ENCODE data around the gene CLEC1B. TPM values are rescaled to one million over a fixed set of nuclear protein-coding genes. Genes with fewer than 3 reads are reported as not detected.

Gene CLEC1B
- total and polyA plus RNA-seq, 10 of the 15 experiments (the other 5 are each of a cell fraction or from before 2014, with no cell fraction given): not detected

DNA sequence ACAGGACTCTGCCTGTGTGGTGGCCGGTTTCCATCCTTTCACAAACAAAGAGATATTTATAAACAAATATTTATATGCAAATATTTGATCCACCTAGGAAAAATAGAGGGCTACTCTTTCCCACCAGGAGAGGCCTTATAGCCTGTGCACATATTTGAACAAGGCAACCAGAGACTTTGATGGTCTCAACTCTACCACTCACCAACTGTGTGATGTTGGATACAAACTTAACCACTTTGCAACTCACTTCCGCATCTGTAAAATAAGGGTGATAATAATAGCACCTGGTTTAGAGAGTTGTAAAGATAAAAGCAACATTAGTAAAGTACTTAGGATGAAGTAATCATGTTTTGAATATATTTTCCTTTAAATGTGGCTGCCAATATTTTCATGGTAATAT is 29.2 kb downstream of the CLEC1B start:
- no peak overlapping the region for H2AFZ ChIP-seq (ENCODE audit: control insufficient read depth, low read depth, low read length)
- POLR2A ChIA-PET: no interaction called here
- DNase-seq (ENCODE audit: low read depth, low spot score) (no peak), FAIRE-seq (no peak), ATAC-seq (no peak)
- SMC1A ChIA-PET (ENCODE audit: uncharacterized antibody, unreplicated experiment): no interaction called here
- H3K36me3 ChIP-seq (ENCODE audit: control insufficient read depth in 2 of 2, insufficient read depth in 2 of 2, low read length in 1 of 2): no peaks in the 10 kb centered on the region
- no peaks in the 10 kb centered on the region for H3K4me1 ChIP-seq (ENCODE audit: control insufficient read depth, insufficient read depth, low read length)
- no peaks in the 10 kb centered on the region for H3K79me2 ChIP-seq (ENCODE audit: control insufficient read depth, insufficient read depth, low read length)
- H3K27me3 ChIP-seq (replicated peaks in 1 of 2; ENCODE audit: control insufficient read depth in 2 of 2, insufficient read depth in 2 of 2, low read length in 1 of 2): no peaks in the 10 kb centered on the region
- BruUV-seq (replicated peaks): no TSS peak
- in situ Hi-C loops (cut with MboI): no loop called here
- H3K4me3 ChIP-seq: no peak overlapping the region
- no peak overlapping the region for H3K9ac ChIP-seq (ENCODE audit: control insufficient read depth, insufficient read depth, low read length)
- 16% methylated on average over 2 of the region's 2 CpGs for WGBS (ENCODE audit: insufficient coverage, insufficient replicate concordance, low lambda C conversion rate, missing lambda C conversion rate)
- H3K9me3 ChIP-seq (replicated peaks; ENCODE audit: control insufficient read depth, insufficient read depth, low read length): no peaks in the 10 kb centered on the region; the same call in 2 of the 3 replicates
- H3K4me2 ChIP-seq (ENCODE audit: control insufficient read depth, insufficient read depth): no peak overlapping the region
- no peaks in the 10 kb centered on the region for H4K20me1 ChIP-seq (ENCODE audit: control insufficient read depth, insufficient read depth)
- H3K27ac ChIP-seq (ENCODE audit: control insufficient read depth, insufficient read depth): no peak overlapping the region
- TF ChIP-seq, protein P1, sequence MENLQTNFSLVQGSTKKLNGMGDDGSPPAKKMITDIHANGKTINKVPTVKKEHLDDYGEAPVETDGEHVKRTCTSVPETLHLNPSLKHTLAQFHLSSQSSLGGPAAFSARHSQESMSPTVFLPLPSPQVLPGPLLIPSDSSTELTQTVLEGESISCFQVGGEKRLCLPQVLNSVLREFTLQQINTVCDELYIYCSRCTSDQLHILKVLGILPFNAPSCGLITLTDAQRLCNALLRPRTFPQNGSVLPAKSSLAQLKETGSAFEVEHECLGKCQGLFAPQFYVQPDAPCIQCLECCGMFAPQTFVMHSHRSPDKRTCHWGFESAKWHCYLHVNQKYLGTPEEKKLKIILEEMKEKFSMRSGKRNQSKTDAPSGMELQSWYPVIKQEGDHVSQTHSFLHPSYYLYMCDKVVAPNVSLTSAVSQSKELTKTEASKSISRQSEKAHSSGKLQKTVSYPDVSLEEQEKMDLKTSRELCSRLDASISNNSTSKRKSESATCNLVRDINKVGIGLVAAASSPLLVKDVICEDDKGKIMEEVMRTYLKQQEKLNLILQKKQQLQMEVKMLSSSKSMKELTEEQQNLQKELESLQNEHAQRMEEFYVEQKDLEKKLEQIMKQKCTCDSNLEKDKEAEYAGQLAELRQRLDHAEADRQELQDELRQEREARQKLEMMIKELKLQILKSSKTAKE (IDR thresholded peaks at IDR 0.05; ENCODE audit: low read depth, poor library complexity, severe bottlenecking): no peak
- TF ChIP-seq YY1 (IDR thresholded peaks at IDR 0.05; ENCODE audit: low read depth, low read length): no peak
- TF ChIP-seq, protein P2, sequence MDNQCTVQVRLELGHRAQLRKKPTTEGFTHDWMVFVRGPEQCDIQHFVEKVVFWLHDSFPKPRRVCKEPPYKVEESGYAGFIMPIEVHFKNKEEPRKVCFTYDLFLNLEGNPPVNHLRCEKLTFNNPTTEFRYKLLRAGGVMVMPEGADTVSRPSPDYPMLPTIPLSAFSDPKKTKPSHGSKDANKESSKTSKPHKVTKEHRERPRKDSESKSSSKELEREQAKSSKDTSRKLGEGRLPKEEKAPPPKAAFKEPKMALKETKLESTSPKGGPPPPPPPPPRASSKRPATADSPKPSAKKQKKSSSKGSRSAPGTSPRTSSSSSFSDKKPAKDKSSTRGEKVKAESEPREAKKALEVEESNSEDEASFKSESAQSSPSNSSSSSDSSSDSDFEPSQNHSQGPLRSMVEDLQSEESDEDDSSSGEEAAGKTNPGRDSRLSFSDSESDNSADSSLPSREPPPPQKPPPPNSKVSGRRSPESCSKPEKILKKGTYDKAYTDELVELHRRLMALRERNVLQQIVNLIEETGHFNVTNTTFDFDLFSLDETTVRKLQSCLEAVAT (IDR thresholded peaks at IDR 0.05): no peak
- no peak for TF ChIP-seq ZNF384 (IDR thresholded peaks at IDR 0.05; ENCODE audit: borderline replicate concordance, low read depth, low read length)
- TF ChIP-seq ZNF207 (IDR thresholded peaks at IDR 0.05; ENCODE audit: borderline replicate concordance): no peak
- no peak for TF ChIP-seq POU2F2 (IDR thresholded peaks at IDR 0.05; ENCODE audit: borderline replicate concordance, low read depth, low read length)
- no peak for TF ChIP-seq CHD1 (IDR thresholded peaks at IDR 0.05; ENCODE audit: low read depth, low read length)
- TF ChIP-seq CBX5 (IDR thresholded peaks at IDR 0.05; ENCODE audit: low read depth): no peak
- TF ChIP-seq, protein P3, sequence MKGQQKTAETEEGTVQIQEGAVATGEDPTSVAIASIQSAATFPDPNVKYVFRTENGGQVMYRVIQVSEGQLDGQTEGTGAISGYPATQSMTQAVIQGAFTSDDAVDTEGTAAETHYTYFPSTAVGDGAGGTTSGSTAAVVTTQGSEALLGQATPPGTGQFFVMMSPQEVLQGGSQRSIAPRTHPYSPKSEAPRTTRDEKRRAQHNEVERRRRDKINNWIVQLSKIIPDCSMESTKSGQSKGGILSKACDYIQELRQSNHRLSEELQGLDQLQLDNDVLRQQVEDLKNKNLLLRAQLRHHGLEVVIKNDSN (IDR thresholded peaks at IDR 0.05; ENCODE audit: borderline replicate concordance, extremely low read length, insufficient read depth, low read depth, low read length): no peak
- TF ChIP-seq PAX5 (IDR thresholded peaks at IDR 0.05; ENCODE audit: borderline replicate concordance, low read depth, low read length): no peak
- no peak for TF ChIP-seq RAD21 (IDR thresholded peaks at IDR 0.05; ENCODE audit: insufficient read depth, low read depth, low read length)
- no peak for TF ChIP-seq RBBP5 (conservative IDR thresholded peaks at IDR 0.05)
- TF ChIP-seq ETV6 (conservative IDR thresholded peaks at IDR 0.05 in 1 of 2, IDR thresholded peaks at IDR 0.05 in 1 of 2; ENCODE audit: borderline replicate concordance in 1 of 2, low read depth in 1 of 2): no peak
- TF ChIP-seq SREBF2 (IDR thresholded peaks at IDR 0.05; ENCODE audit: low read length): no peak
- TF ChIP-seq NRF1 (conservative IDR thresholded peaks at IDR 0.05; ENCODE audit: low read depth, low read length): no peak
- intact Hi-C loops (cut with micrococcal nuclease; ENCODE audit: unreplicated experiment): no loop called here
- RAD21 ChIA-PET (ENCODE audit: unreplicated experiment): no interaction called here
- CTCF ChIA-PET: interaction anchor here (1.4 kb wide), 1 partner anchor 9 kb away, joined by 4 read pairs; no protein-coding TSS in a partner anchor
